Measurements from ENCODE around the gene KLK12.
"Not testable (repeated sequence)": the region's sequence is repeated elsewhere in the genome, so short reads cannot be mapped to it uniquely, and the experiment has no call there.

Gene KLK12

DNA sequence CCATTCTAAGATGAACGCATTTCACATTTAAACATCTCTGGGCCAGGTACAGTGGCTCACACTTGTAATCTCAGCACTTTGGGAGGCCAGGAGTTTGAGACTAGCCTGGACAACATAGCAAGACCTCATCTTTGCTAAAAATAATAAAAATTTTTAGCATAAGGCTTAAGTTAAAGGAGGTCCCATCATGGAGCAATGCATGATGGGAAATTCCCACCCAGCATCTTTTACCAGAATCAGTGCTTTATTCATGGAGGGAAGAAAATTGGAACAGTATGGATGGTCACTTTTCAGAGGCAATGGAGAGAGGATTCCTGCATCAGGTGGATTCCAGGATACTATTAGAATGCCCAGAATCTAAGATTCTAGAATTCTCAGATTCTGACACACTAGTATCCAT lies 29.6 kb downstream of the KLK12 start:
- TF ChIP-seq JUND (IDR thresholded peaks at IDR 0.05; ENCODE audit: low read depth) = no peak
- in situ Hi-C loops (cut with HindIII; ENCODE audit: low pct_unique_long_range_greater_than_20kb, low sequenced_read_pairs) = no loop called here
- DNase-seq (ENCODE audit: low read depth in 1 of 2, low spot score in 1 of 2) = no peak

DNA sequence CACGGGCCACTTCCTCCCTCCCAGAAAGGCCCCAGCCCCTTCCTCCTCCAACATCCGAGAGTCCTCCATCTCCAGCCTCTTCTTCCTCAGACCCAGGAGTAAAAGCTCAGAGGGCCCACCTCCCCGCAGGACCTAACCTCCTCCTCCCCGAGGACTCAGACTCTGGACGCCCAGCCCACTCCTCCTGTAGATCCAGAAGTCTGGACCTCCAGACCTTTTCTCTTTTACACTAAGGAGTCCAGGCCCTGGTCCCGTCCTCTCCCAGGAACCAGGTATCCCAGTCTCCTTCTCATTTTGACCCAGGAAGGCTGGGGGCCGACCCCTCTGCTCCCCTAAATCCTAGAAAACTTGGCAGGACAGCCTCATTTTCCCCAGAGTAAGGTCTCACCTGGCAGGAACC lies 31.5 kb downstream of the KLK12 start:
- no peak for TF ChIP-seq JUND (IDR thresholded peaks at IDR 0.05; ENCODE audit: low read depth)
- no peak for DNase-seq (ENCODE audit: low read depth in 1 of 2, low spot score in 1 of 2)
- in situ Hi-C loops (cut with HindIII; ENCODE audit: low pct_unique_long_range_greater_than_20kb, low sequenced_read_pairs) = no loop called here

DNA sequence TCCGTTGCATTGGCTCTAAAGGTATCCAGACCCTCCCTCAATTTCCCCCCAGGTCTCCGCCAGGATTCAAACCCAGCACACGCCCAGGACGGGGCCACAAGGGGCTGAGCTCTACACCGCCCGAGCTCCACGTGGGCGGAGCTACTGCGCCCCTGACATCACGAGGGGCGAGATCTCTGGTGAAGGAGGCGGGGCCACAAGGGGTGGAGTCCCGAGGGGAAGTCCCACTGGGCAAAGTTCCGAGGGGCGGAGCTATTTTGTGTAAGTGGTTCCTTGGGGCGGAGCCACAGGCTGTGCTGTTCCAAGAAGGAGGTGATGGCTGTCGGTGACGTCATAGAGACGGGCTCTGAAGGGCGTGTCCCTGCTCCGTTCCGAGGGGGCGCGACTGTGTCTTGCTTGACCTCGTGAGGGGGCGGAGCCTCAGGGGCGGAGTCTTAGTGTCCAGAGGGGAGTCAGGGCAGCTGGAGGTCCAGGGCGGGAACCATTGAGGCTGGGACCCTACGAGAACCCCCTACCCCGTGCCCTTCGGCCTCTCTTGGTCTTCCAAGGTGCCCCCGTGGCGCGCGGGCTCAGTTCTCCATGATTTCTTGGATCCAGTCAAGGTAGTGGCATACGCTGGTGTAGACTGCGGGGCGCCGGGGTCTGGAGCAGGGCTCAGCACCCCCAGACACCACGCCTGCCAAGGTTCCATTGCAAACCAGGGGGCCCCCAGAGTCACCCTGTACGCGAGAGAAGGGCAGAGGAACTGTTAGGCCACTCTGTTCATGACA lies 32.1 kb downstream of the KLK12 start:
- in situ Hi-C loops (cut with HindIII; ENCODE audit: low pct_unique_long_range_greater_than_20kb, low sequenced_read_pairs) = no loop called here
- DNase-seq (ENCODE audit: low read depth in 1 of 2, low spot score in 1 of 2) = peak; percentile 50 to 97
- no peak for TF ChIP-seq JUND (IDR thresholded peaks at IDR 0.05; ENCODE audit: low read depth)

DNA sequence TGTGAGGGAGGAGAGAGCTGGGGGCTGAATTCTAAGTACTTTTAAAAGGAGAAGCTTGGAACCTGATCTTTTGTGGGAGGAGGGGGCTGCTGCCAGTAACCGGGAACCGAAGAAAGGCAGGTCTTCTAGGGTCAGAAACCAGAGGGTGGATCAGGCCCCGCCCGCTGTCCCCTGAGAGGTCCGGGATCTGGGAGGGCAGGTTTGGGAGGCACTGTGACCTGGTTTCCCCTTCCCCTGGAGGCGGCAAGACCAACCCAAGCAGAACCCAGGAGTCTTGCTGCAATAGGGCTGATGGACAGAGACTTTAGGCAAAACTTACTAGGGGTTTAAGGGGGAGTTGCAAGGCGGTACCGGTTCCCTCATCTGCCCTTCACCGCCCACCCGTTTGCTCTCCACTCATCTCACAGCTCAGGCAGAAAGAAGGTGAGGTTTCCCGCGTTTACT lies 32.7 kb downstream of the KLK12 start:
- peak in 1 of 2 experiments; percentile 64 for DNase-seq (ENCODE audit: low read depth in 1 of 2, low spot score in 1 of 2)
- in situ Hi-C loops (cut with HindIII; ENCODE audit: low pct_unique_long_range_greater_than_20kb, low sequenced_read_pairs) = no loop called here
- no peak for TF ChIP-seq JUND (IDR thresholded peaks at IDR 0.05; ENCODE audit: low read depth)

DNA sequence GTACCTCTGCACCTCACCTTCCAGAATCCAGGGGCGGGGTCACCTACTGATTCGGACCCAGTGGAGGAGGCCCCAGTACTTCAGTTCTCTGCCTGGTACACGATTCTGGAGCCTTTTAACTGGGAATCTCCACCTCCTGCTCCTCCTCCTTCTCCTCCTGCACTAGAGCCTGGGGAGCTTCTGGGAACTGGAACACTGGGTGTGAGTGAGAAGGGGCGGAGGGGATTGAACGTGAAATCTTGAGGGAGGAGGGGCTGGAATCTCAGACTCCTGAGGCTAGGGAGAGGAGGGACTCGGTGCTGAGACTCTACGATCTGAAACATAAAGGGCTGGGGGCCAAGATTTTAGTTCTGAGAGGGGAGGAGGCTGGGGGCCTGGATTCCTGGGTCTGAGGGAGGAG lies 33.3 kb downstream of the KLK12 start, which contains the start of gene KLK8:
Gene KLK8 (minus strand): TSS at position 90 of the 400 bp plus-strand sequence. CDS start 437 bp downstream, outside the sequence.
- TF ChIP-seq JUND (IDR thresholded peaks at IDR 0.05; ENCODE audit: low read depth) = no peak
- in situ Hi-C loops (cut with HindIII; ENCODE audit: low pct_unique_long_range_greater_than_20kb, low sequenced_read_pairs) = no loop called here

DNA sequence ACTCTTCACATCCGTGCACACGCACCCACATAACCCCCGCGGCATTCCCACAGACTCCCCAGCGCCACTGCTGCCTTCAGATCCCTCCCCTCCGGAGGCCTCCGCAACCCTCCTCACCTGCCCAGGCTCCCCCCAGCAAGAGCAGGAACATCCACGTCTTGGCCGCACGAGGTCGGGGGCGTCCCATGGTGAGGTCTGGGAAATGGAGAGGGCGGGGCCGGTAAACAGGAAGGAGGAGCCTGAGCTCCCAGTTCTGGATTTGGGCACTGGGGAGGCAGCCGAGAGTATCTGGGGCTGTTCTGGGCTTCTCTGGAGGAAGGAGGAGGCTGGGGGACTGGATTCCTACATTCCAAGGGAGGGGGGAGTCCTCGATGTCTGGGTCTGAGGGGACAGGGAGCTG lies 33.8 kb downstream of the KLK12 start:
- TF ChIP-seq JUND (IDR thresholded peaks at IDR 0.05; ENCODE audit: low read depth) = no peak
- in situ Hi-C loops (cut with HindIII; ENCODE audit: low pct_unique_long_range_greater_than_20kb, low sequenced_read_pairs) = no loop called here
- no peak for DNase-seq (ENCODE audit: low read depth in 1 of 2, low spot score in 1 of 2)

More for the DNA sequence above, 33.3 kb downstream of the KLK12 start, which contains the start of gene KLK8:
- DNase-seq (ENCODE audit: low read depth in 1 of 2, low spot score in 1 of 2) = peak in 1 of 2 experiments; percentile 71

DNA sequence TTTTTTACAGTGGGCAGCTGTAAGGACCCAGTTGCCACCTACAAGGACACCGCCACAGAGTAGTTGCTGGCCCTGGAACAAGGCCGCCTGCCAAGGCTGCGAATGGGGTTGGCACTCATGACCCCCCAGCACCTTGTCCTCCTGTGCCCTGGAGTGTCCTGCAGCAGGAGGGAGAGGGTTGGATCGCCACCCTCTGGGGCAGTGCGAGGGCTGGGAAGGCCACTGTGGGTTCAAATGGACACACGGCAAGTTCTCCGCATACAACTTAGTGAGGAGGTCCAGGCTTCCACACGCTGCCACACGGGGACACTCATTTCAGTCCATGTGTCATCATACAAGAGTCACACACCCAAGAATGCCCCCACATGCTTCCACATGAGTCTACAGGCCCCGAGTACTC lies 34.4 kb downstream of the KLK12 start:
- in situ Hi-C loops (cut with HindIII; ENCODE audit: low pct_unique_long_range_greater_than_20kb, low sequenced_read_pairs) = no loop called here

DNA sequence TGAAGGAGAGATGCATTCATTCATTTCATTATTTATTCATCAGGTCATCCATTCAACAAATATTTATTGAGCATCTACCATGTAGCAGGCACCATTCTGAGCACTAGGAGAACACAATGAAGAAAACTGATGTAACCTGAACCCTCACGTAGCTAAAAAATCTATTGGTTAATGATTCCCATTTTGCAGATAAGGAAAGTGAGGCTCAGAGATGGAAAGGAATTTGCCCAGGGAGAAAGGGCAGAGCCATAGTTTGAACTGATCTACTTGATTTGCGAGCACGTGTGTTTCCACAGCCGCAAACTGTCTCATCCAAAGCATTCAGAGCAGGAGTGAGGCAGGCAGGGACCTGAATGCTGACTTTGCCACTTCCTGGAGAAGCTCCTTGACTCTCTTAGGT lies 36.1 kb downstream of the KLK12 start:
- TF ChIP-seq JUND (IDR thresholded peaks at IDR 0.05; ENCODE audit: low read depth) = no peak
- DNase-seq (ENCODE audit: low read depth in 1 of 2, low spot score in 1 of 2) = no peak
- in situ Hi-C loops (cut with HindIII; ENCODE audit: low pct_unique_long_range_greater_than_20kb, low sequenced_read_pairs) = no loop called here

More for the DNA sequence above, 34.4 kb downstream of the KLK12 start:
- TF ChIP-seq JUND (IDR thresholded peaks at IDR 0.05; ENCODE audit: low read depth) = no peak
- DNase-seq (ENCODE audit: low read depth in 1 of 2, low spot score in 1 of 2) = no peak

DNA sequence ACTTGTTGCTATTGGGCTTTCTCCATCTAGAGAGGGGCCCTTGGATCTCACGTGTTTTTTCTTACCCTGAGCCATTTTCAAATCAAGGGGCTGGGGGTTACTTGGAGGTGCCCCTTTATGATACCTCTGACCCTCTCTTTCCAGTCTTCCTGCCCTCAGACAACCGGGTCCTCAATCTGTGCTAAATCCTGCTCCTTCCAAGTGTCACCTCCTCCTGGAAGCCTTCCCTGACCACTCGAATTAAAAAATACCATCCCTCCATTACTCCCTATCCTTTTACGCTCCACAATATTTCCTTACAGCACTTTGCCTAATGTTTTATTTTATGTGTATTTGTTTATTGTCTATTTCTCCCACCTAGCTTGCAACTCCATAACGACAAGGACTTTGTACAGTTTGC lies 36.7 kb downstream of the KLK12 start:
- in situ Hi-C loops (cut with HindIII; ENCODE audit: low pct_unique_long_range_greater_than_20kb, low sequenced_read_pairs) = no loop called here
- TF ChIP-seq JUND (IDR thresholded peaks at IDR 0.05; ENCODE audit: low read depth) = no peak
- DNase-seq (ENCODE audit: low read depth in 1 of 2, low spot score in 1 of 2) = no peak

DNA sequence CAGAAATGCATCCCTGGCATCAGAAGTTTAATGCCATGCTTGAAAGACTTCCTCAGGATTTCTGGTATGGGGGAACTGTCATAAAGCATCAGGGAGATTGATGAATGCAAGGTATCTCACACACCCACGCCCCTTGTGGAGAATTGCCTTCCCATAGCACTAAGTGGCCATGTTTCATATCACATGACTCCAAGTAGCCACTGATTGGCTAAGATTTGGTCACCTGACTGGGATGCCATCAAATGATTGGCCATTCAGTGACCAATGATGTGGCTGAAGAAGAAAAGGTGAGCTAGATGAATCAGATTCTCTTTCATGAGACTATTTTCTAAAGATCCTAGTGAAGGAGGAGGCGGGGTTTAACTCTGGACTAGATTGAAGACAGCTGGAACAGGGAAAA lies 40.7 kb downstream of the KLK12 start:
- in situ Hi-C loops (cut with HindIII; ENCODE audit: low pct_unique_long_range_greater_than_20kb, low sequenced_read_pairs) = no loop called here
- no peak for TF ChIP-seq JUND (IDR thresholded peaks at IDR 0.05; ENCODE audit: low read depth)
- DNase-seq (ENCODE audit: low read depth in 1 of 2, low spot score in 1 of 2) = peak in 1 of 2 experiments; percentile 37

DNA sequence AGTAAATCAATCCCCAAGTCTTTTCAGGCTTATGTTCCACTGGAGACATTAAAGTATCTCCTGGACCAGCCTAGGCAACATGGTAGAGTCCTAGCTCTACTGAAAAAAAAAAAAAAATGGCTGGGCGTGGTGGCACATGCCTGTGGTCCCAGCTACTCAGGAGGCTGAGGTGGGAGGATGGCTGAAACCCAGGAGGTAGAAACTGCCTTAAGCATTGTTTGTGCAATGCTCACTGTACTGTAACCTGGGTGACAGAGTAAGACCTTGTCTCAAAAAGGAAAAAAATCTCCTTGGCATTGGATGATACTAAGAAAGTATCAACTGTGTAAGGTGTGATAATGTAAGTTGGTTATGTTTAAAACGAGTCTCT lies 42.2 kb downstream of the KLK12 start:
- TF ChIP-seq JUND (IDR thresholded peaks at IDR 0.05; ENCODE audit: low read depth) = no peak
- no peak for DNase-seq (ENCODE audit: low read depth in 1 of 2, low spot score in 1 of 2)
- in situ Hi-C loops (cut with HindIII; ENCODE audit: low pct_unique_long_range_greater_than_20kb, low sequenced_read_pairs) = no loop called here

DNA sequence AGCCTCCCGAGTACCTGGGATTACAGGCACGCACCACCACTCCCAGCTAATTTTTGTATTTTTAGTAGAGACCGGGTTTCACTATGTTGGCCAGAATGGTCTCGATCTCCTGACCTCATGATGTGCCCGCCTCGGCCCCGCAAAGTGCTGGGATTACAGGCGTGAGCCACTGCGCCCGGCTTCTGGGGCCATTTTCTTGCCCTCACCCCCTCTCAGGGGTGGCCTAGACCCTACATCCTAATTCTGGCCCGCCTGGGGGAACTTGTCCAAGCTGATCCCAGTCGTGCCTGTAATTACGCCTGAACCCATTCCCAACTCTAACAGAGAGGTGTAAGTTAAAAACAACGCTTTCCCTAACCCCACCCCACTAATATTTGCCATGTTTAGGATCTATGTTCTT lies 50.4 kb downstream of the KLK12 start:
- in situ Hi-C loops (cut with HindIII; ENCODE audit: low pct_unique_long_range_greater_than_20kb, low sequenced_read_pairs); DNase-seq (ENCODE audit: low read depth in 1 of 2, low spot score in 1 of 2): not testable (repeated sequence)

DNA sequence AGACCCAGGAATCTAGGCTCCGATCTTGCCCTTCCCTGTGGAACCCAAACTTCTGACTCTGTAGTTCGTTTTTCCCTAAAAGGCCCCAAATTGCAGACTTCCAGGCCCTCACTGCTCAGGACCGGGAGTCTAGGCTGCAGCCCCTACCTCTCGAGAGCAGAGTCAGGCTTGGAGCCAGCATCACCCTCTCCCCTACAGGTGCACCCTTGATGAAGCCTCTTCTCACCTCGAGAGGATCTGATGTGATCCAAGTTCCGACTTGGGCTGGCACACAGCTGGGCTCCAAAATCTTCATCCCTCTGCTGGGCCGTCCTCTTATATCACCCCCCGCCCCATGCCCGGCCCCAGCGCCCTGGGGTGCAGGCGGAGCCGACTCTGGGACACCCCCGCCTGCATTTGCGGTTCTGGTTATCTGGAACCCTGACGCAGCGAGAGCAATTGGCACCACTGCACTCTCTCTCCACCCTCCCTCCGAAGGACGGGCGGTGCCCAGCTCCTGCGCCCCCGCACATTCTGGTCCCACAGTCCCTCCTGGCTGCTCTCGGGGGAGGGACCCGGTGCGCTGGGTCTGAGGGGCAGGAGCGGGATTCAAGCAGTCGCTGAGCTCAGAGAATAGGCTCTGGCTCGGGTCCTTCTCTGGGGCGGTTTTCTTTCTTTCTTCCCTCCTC lies 51.0 kb downstream of the KLK12 start, which contains the start of gene KLK7:
Gene KLK7 (minus strand): TSS at position 293 of the 668 bp plus-strand sequence. CDS start 1,518 bp downstream, outside the sequence.
- in situ Hi-C loops (cut with HindIII; ENCODE audit: low pct_unique_long_range_greater_than_20kb, low sequenced_read_pairs) = no loop called here
- no peak for DNase-seq (ENCODE audit: low read depth in 1 of 2, low spot score in 1 of 2)
- no peak for TF ChIP-seq JUND (IDR thresholded peaks at IDR 0.05; ENCODE audit: low read depth)
